HG03378 (cell line): ENCODE measurements around the gene LAT.

Experiments
- ATAC-seq: cut with Tn5 transposase; IDR thresholded peaks from one replicate; pipeline ENCODE4 v1.9.1; 2021; ENCODE audit warnings: mild to moderate bottlenecking, moderate library complexity; ENCODE audit not compliant: unreplicated experiment

The LAT gene

GRCh38 chr16:29007730-29008593, 23.1 kb downstream of the LAT start:
- ATAC-seq: no peak

DNA sequence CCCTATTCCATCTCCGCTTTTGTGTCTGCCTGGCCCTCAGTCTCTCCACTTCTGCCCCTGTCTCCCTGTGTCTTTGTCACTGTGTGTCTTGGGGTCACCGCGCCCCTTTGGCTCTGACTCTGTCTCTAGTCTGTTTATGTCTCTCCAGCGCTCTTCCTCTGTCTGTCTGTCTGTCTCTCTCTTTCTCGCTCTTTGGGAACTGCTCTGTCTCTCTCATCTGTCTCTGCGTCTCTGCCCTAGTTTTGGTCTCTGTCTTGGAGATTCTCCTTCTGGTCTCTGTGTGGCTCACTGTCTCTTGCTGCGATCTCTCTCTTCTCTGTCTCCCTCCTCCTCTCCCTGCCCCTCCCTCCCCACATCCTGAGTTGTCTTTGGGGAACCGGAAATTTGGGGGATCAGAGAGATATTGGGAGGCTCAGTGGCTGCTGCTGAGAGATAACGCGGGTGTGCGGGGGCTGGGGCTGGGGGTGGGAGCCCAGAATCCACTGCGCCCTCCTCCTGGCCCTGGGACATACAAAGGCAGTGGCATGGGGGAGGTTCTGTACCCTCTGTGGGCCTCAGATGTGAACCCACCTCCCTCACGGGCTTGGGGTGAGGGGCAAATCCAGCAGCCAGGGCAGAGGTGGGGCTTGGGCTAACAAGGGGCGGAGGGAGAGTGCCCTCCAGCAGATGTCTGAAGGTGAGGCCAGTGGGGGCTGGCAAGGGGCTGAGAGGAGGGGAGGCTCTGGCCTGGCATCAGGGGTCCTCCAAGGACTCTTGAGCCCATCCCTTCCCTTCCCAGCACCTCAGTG, 24.4 kb downstream of the LAT start:
- no peak for ATAC-seq

DNA sequence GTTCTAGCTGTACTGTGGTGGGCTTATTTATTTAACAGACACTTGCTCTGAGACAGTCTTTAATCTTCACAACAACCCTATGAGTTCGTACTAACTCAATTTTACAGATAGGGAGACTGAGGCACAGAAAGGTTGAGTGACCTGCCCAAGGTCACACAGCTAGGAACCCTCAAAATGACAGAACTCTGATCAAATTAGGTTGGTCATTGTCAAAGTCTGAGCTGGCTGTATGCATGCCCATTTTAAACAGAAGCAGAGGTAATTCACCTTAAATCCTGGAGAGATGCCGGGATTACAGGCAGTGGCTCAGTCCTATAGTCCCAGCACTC, 24.9 kb downstream of the LAT start:
- no peak for ATAC-seq

DNA sequence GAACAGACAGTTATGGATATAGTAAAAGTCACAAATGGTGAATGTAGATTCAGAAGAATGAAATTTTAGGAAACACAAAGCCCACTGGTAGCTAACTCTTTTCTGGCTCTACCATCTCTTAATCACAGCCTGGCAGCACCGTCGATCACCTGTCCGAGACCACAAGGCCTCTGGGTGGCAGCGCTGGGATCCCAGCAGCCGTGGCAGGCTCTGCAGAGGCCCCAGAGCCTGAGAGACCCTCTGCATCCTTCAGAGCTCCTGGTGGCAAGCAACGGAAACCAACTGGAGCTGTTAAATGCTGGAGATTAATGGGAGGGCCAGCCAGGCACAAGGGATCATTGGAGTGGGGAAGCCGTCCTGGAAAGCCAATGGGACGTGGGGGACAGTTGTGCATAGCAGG, 26.3 kb downstream of the LAT start:
- ATAC-seq: no peak

DNA sequence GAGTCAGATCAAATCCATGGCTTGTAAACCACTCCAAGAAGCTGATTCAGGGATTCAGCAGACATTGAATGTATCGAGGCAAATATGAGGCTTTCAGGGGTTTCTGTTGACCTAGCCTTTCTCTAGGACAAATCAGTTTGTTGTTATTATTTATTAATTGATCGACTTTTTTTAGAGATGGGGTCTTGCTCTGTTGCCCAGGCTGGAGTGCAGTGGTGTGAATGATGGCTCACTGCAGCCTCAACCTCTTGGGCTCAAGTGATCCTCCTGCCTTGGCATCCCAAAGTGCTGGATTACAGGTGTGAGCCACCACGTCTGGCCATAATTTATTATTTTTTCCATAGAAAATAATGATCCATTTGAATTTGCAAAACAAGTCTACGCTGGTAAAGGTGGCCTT, 27.0 kb downstream of the LAT start:
- no peak for ATAC-seq

- ATAC-seq: no peak
These were observed 28.2 kb downstream of the LAT start for GRCh38 chr16:29012913-29013553.

GRCh38 chr16:29014561-29015069, 29.8 kb downstream of the LAT start:
- no peak for ATAC-seq

- ATAC-seq: no peak
These were observed 37.3 kb downstream of the LAT start for GRCh38 chr16:29022196-29022595.

- ATAC-seq: no peak
These were observed 38.7 kb downstream of the LAT start for GRCh38 chr16:29023279-29024277.

- ATAC-seq: no peak
These were observed 39.4 kb downstream of the LAT start for GRCh38 chr16:29024278-29024677.

DNA sequence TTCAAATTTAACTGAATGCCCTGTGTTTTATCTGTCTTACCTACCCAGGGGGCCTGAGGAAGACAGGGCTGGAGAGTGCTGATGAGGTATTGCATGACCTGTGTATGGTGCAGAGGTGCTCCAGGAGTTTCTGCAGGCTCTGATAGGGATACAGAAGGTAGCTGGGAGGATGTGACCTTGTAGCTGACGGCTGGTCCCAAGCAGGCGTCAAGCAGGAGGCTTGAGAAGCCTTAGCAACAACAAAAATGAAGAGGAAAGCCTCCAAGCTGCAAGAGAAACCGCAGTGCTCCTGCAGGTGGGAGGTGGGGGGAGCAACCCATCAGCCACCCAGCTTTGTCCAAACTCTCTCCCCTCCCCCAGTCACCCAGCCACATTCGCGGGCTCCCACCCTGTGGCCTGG, 40.4 kb downstream of the LAT start:
- ATAC-seq: no peak

DNA sequence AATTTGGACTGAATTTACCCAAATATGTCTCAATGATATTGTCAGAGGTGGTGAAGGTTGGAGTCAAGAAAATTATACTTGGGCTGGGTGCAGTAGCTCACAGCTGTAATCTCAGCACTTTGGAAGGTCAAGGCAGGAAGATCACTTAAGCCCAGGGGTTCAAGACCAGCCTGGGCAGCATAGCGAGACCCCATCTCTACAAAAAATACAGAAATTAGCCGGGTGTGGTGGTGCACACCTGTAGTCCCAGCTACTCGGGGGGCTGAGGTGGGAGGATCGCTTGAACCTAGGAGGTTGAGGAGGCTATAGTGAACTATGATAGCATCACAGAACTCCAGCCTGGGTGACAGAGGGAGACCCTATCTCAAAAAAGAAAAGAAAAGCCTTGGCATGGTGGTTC, 40.9 kb downstream of the LAT start:
- no peak for ATAC-seq

GRCh38 chr16:29028457-29029167, 43.8 kb downstream of the LAT start:
- no peak for ATAC-seq

- ATAC-seq: no peak
These were observed 44.5 kb downstream of the LAT start for GRCh38 chr16:29029168-29029994.

DNA sequence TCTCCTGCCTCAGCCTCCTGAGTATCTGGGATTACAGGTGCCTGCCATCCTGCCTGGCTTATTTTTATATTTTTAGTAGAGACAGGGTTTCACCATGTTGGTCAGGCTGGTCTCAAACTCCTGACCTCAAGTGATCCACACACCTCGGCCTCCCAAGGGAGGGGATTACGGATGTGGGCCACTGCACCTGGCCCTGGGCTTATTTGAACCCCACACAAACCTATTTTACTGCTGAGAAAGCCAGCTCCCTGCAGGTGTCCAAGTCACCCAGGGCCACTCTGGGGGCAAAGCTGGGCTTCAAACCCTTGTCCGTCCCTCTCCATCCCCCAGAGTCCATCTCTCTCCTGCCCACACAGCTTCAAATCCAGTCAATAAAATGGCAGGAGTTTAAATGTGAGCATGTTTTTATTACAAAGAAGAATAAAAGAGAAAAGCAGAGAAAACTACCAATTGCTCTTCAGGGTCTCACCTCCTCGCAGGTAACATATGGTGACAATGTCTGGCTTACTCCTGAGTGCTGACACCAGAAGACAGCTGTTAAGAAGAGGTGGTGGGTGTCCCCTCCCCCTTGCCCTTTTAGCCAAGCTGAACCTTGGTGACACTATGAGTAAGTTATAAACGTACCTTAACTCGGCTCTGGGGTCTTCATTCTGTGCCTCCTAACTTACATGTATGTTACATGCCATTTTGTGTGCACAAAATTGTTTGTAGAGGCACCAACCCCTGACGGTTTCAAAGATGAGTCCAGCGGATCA, 45.4 kb downstream of the LAT start:
- no peak for ATAC-seq
